ENCODE data around the gene ARHGAP18. TPM values are rescaled to one million over a fixed set of nuclear protein-coding genes. Genes with fewer than 3 reads are reported as not detected.

ARHGAP18 gene
- total and polyA plus RNA-seq, 2 of the 13 experiments (the other 11 are each of a cell fraction or from before 2014, with no cell fraction given): 58.2 to 115 TPM

GRCh38 chr6:129709769-129710449 is at the start of gene ARHGAP18 (continued):
- TF ChIP-seq MLLT10 (CRISPR knock-in tag; IDR thresholded peaks at IDR 0.05) (no peak), HNF4G (IDR thresholded peaks at IDR 0.05; ENCODE audit: borderline replicate concordance, low read depth, low read length) (no peak), HNF4G (CRISPR knock-in tag; IDR thresholded peaks at IDR 0.05; ENCODE audit: borderline replicate concordance, low read depth) (peak; percentile 49), MATR3 (CRISPR knock-in tag; IDR thresholded peaks at IDR 0.05) (no peak), ZNF276 (CRISPR knock-in tag; IDR thresholded peaks at IDR 0.05; ENCODE audit: low read depth) (peak; percentile 91; the same call in 1 of the 2 replicates), TOE1 (CRISPR knock-in tag; IDR thresholded peaks at IDR 0.05) (no peak), FOXP4 (CRISPR knock-in tag; IDR thresholded peaks at IDR 0.05) (peak; percentile 67), ZSCAN12 (CRISPR knock-in tag; IDR thresholded peaks at IDR 0.05) (0 out of 2 replicates have a peak, but pooled peaks have one; percentile 4), ERF (CRISPR knock-in tag; IDR thresholded peaks at IDR 0.05) (peak; percentile 91), CBX5 (CRISPR knock-in tag; IDR thresholded peaks at IDR 0.05; ENCODE audit: borderline replicate concordance) (peak; percentile 40; the same call in 1 of the 2 replicates), XBP1 (CRISPR knock-in tag; IDR thresholded peaks at IDR 0.05) (no peak), HOXA3 (CRISPR knock-in tag; IDR thresholded peaks at IDR 0.05) (peak; percentile 78), FOSL2 (CRISPR knock-in tag; IDR thresholded peaks at IDR 0.05) (peak; percentile 74), NFIC (IDR thresholded peaks at IDR 0.05; ENCODE audit: low read length) (0 out of 2 replicates have a peak, but pooled peaks have one; percentile 21), ZMYM3 (CRISPR knock-in tag; IDR thresholded peaks at IDR 0.05) (peak; percentile 58), ZMAT3 (CRISPR knock-in tag; conservative IDR thresholded peaks at IDR 0.05) (peak; percentile 28; the same call in 1 of the 2 replicates), ZNF20 (CRISPR knock-in tag; IDR thresholded peaks at IDR 0.05) (no peak; the same call in 1 of the 2 replicates), ZNF432 (CRISPR knock-in tag; IDR thresholded peaks at IDR 0.05; ENCODE audit: borderline replicate concordance) (no peak), ATF1 (CRISPR knock-in tag; IDR thresholded peaks at IDR 0.05) (no peak), REST (IDR thresholded peaks at IDR 0.05; ENCODE audit: borderline replicate concordance in 1 of 2, low read depth in 1 of 2, low read length in 2 of 2) (peak in 1 of 2 experiments; percentile 71; a peak in 1 of 4 replicates), HNF1B (CRISPR knock-in tag; IDR thresholded peaks at IDR 0.05) (peak; percentile 89), POLR2G (IDR thresholded peaks at IDR 0.05; ENCODE audit: low read depth, low read length) (peak; percentile 94)
